Heart left ventricle (tissue), 16 donors: ENCODE data around the gene MIB2. TPM values are rescaled to one million over a fixed set of nuclear protein-coding genes. Genes with fewer than 3 reads are reported as not detected.

Experiments used
- ATAC-seq, 4 donors: fragments of 200-7000 bp; cut with Tn5 transposase; one replicate each; pipeline ENCODE4 v1.9.1; 2020 to 2022; ENCODE audit warnings: moderate library complexity in 4 of 4, mild to moderate bottlenecking in 3 of 4, moderate number of reproducible peaks in 1 of 4
- DNase-seq, 5 donors: peaks; one replicate each; pipeline ENCODE4 v3.0.0-alpha.2; 2020
- H3K27ac ChIP-seq, 12 donors: fragments of 200-600 bp; sonication (generic) in 4 of 12; one replicate each; pipeline versions ENCODE4 v1.5.0 to v1.8.0; 2016 to 2022; ENCODE audit warnings: mild to moderate bottlenecking in 2 of 12
- H3K27me3 ChIP-seq, 9 donors: fragments of 200-600 bp; sonication (generic) in 2 of 9; one replicate each; pipeline versions ENCODE4 v1.5.1 to v1.8.0; 2016 to 2022; ENCODE audit warnings: mild to moderate bottlenecking in 3 of 9
- H3K36me3 ChIP-seq, 9 donors: fragments of 200-600 bp; sonication (generic) in 2 of 9; one replicate each; pipeline versions ENCODE4 v1.5.0 to v1.8.0; 2018 to 2022; ENCODE audit warnings: mild to moderate bottlenecking in 2 of 9
- H3K4me1 ChIP-seq, 12 donors: fragments of 200-600 bp; sonication (generic) in 4 of 12; one replicate each; pipeline versions ENCODE4 v1.5.0 to v1.8.0; 2016 to 2022; ENCODE audit warnings: mild to moderate bottlenecking in 3 of 12
- H3K4me3 ChIP-seq, 12 donors: fragments of 200-600 bp; sonication (generic) in 4 of 12; one replicate each; pipeline versions ENCODE4 v1.5.0 to v1.8.0; 2017 to 2022; ENCODE audit warnings: mild to moderate bottlenecking in 9 of 12, moderate library complexity in 4 of 12
- H3K9me3 ChIP-seq, 12 donors: fragments of 200-600 bp; sonication (generic) in 4 of 12; one replicate each; pipeline versions ENCODE4 v1.5.0 to v1.8.0; 2016 to 2022; ENCODE audit warnings: mild to moderate bottlenecking in 1 of 12
- CTCF ChIP-seq, 12 donors: fragments of 200-600 bp; sonication (generic) in 4 of 12; IDR thresholded peaks; one replicate each; pipeline versions ENCODE4 v1.5.0 to v1.8.0; 2018 to 2022; ENCODE audit warnings: antibody characterized with exemption in 12 of 12, mild to moderate bottlenecking in 5 of 12
- POLR2A ChIP-seq, 2 donors: fragments of 450-650 bp; IDR thresholded peaks; one replicate each; pipeline ENCODE4 v1.6.1; 2017; ENCODE audit warnings: antibody characterized with exemption in 2 of 2, mild to moderate bottlenecking in 2 of 2, moderate library complexity in 2 of 2
- WGBS, 4 donors: extraction: QIAGEN DNeasy Blood & Tissue Kit in 2 of 4; methylation state at CpG; one replicate each; pipeline versions ENCODE4 v1.1.5 to v1.1.7; 2013 to 2018; 5-methylcytosine and 5-hydroxymethylcytosine counted together
- intact Hi-C, 10 donors: fragments of 100-400 bp; cut with DNase I; formaldehyde crosslinking; loops; one replicate each; pipeline versions ENCODE4 v1.11.1 to v1.14.2; 2022
- polyA plus RNA-seq, 2 donors: library from polyadenylated mRNA; stranded (reverse); fragments of 200-250 nt; gene quantifications; one replicate each; pipeline ENCODE4 v1.2.3, GENCODE V29; 2013
- total RNA-seq, 9 donors: library from RNA; depleted of rRNA in 2 of 9; stranded (reverse); fragments of >200 nt in 2 of 9; fragmentation: NEBNext Ultra II Directional in 3 of 9; extraction: Animal tissue kit (Norgen Biotek cat#: 25700) in 3 of 9; gene quantifications; one replicate each; pipeline versions ENCODE4 v1.1.0 to v1.2.4, GENCODE V29; 2016 to 2023
- donor health status: ischemic (EF 13 %, LVEDD 7.1; RV severe dilation, severe dysfunction).
- donor health status: healthy with polysubstance abuse.
- donor health status: DM: no; HTN: yes; CAD: no.
- donor health status: DM: no; HTN: no; CAD: no.
- donor health status: ischemic (EF 25% LVEDD 6.9; RV normal size, moderate dysfunction).
- donor health status: ischemic (EF 25% LVEDD 5.7; RV mildly dilated, moderate dysfunction).
- donor health status: healthy.
- donor health status: DM: yes; HTN: yes; CAD: no.
- donor health status: ischemic (EF 35%, LVEDD 5.7; RV mildly dilated, moderate dysfunction).
- donor health status: nonischemic (EF 11% LVEDD 7.7; RV severe dilation, severe dysfunction).
- donor health status: DM: yes; HTN: yes; CAD: no.
- donor health status: PGD.
- donor health status: ischemic (EF 29% LVEDD 5.4; RV normal size, mild dysfunction).
- donor health status: nonischemic (EF 23%, LVEDD 6.1; RV moderate dilation, normal function).

Gene MIB2
- total and polyA plus RNA-seq, 11 donors, result 40.7 to 121 (median 76.3) TPM

GRCh38 chr1:1677718-1678580 is 62.6 kb downstream of the MIB2 start:
- peak in 4 of 5 donors; percentile 25 to 59 (median 53) for DNase-seq
- TF ChIP-seq CTCF (IDR thresholded peaks at IDR 0.05) (no peak), POLR2A (IDR thresholded peaks at IDR 0.05) (no peak)
- ATAC-seq, result peak in 3 of 4 donors; percentile 20 to 79 (median 30)
- H3K27ac ChIP-seq, result peak overlapping the region in 10 of 12 donors; percentile 40 to 79 (median 57)
- intact Hi-C loops, result no loop called here
- H3K27me3 ChIP-seq, result no peaks in the 10 kb centered on the region
- peaks cover 0 to 18% (median 7%) of the 10 kb centered on the region in 9 donors for H3K36me3 ChIP-seq
- H3K4me3 ChIP-seq, result peak overlapping the region in 2 of 12 donors; percentile 5 to 26
- H3K9me3 ChIP-seq, result no peaks in the 10 kb centered on the region
- 57 to 69% (median 59%) methylated on average over 36 to 39 of the region's 39 CpGs for WGBS, 4 donors
- H3K4me1 ChIP-seq, result peaks cover 0 to 31% (median 13%) of the 10 kb centered on the region in 12 donors

GRCh38 chr1:1678581-1679380 is 63.5 kb downstream of the MIB2 start:
- WGBS, 4 donors, result 65 to 73% (median 67%) methylated on average over 23 to 24 of the region's 24 CpGs
- TF ChIP-seq CTCF (IDR thresholded peaks at IDR 0.05) (peak in 8 of 12 donors; percentile 7 to 42 (median 31)), POLR2A (IDR thresholded peaks at IDR 0.05) (no peak)
- DNase-seq (peak in 2 of 5 donors; percentile 25 to 29), ATAC-seq (peak; percentile 13 to 61 (median 38))
- H3K9me3 ChIP-seq, result no peaks in the 10 kb centered on the region
- H3K4me3 ChIP-seq, result peak overlapping the region in 1 of 12 donors; percentile 26
- H3K27ac ChIP-seq, result peak overlapping the region in 10 of 12 donors; percentile 40 to 79 (median 57)
- intact Hi-C loops, result no loop called here
- H3K4me1 ChIP-seq, result peaks cover 0 to 31% (median 13%) of the 10 kb centered on the region in 12 donors
- peaks cover 0 to 20% (median 0%) of the 10 kb centered on the region in 9 donors for H3K36me3 ChIP-seq
- H3K27me3 ChIP-seq, result no peaks in the 10 kb centered on the region

Other genes with a start within 250 kb of the MIB2 start
- gene AURKAIP1, start 240.3 kb upstream of the MIB2 start, total RNA-seq, result 100 to 1,000 TPM; 157 to 273 (median 188) TPM
- 100 to 1,000 TPM; 268 to 465 TPM for gene AURKAIP1, start 240.3 kb upstream of the MIB2 start, polyA plus RNA-seq
- gene CCNL2, start 216.2 kb upstream of the MIB2 start, total RNA-seq, result 10 to 100 TPM; 35.4 to 66.5 (median 50.7) TPM
- 10 to 100 TPM; 42.3 to 87.8 TPM for gene CCNL2, start 216.2 kb upstream of the MIB2 start, polyA plus RNA-seq
- gene MRPL20, start 208.2 kb upstream of the MIB2 start, total RNA-seq, result 100 to 1,000 TPM; 112 to 208 (median 128) TPM
- 100 to 1,000 TPM; 147 to 238 TPM for gene MRPL20, start 208.2 kb upstream of the MIB2 start, polyA plus RNA-seq
- gene ANKRD65, start 194.2 kb upstream of the MIB2 start, total RNA-seq, result 1 to 10 TPM in 8 of 9 donors, under 1 TPM in 1; 0.58 to 4.0 (median 1.3) TPM
- 1 to 10 TPM in 1 of 2 donors, under 1 TPM in 1; 0.86 to 1.5 TPM for gene ANKRD65, start 194.2 kb upstream of the MIB2 start, polyA plus RNA-seq
- 10 to 100 TPM; 11.0 to 49.5 (median 18.8) TPM for gene VWA1, start 179.8 kb upstream of the MIB2 start, total RNA-seq
- gene VWA1, start 179.8 kb upstream of the MIB2 start, polyA plus RNA-seq, result 10 to 100 TPM in 1 of 2 donors, 1 to 10 TPM in 1; 7.0 to 13.2 TPM
- 1 to 10 TPM in 3 of 9 donors, under 1 TPM in 4, not detected in 2; 0.12 to 3.4 (median 0.60) TPM for gene ATAD3C, start 165.8 kb upstream of the MIB2 start, total RNA-seq
- gene ATAD3C, start 165.8 kb upstream of the MIB2 start, polyA plus RNA-seq, result under 1 TPM; 0.49 to 0.53 TPM
- 10 to 100 TPM in 2 of 9 donors, 1 to 10 TPM in 7; 2.2 to 12.1 (median 5.8) TPM for gene ATAD3B, start 143.7 kb upstream of the MIB2 start, total RNA-seq
- gene ATAD3B, start 143.7 kb upstream of the MIB2 start, polyA plus RNA-seq, result 10 to 100 TPM; 11.0 to 15.6 TPM
- 10 to 100 TPM; 11.3 to 25.3 (median 18.1) TPM for gene ATAD3A, start 103.3 kb upstream of the MIB2 start, total RNA-seq
- gene ATAD3A, start 103.3 kb upstream of the MIB2 start, polyA plus RNA-seq, result 10 to 100 TPM; 21.5 to 49.5 TPM
- 1 to 10 TPM in 8 of 9 donors, not detected in 1; 2.6 to 5.6 (median 4.2) TPM for gene TMEM240, start 74.9 kb upstream of the MIB2 start, total RNA-seq
- 10 to 100 TPM in 1 of 2 donors, 1 to 10 TPM in 1; 1.5 to 12.4 TPM for gene TMEM240, start 74.9 kb upstream of the MIB2 start, polyA plus RNA-seq
- gene SSU72, start 40.6 kb upstream of the MIB2 start, total RNA-seq, result 100 to 1,000 TPM in 5 of 9 donors, 10 to 100 TPM in 4; 76.3 to 160 (median 106) TPM
- 100 to 1,000 TPM; 113 to 138 TPM for gene SSU72, start 40.6 kb upstream of the MIB2 start, polyA plus RNA-seq
- 1 to 10 TPM; 1.9 to 6.7 (median 3.6) TPM for gene FNDC10, start 15.4 kb upstream of the MIB2 start, total RNA-seq
- 1 to 10 TPM; 1.1 to 4.6 TPM for gene FNDC10, start 15.4 kb upstream of the MIB2 start, polyA plus RNA-seq
- gene MMP23B, start 16.7 kb downstream of the MIB2 start, total RNA-seq, result 100 to 1,000 TPM in 1 of 9 donors, 10 to 100 TPM in 8; 35.4 to 128 (median 59.0) TPM
- gene MMP23B, start 16.7 kb downstream of the MIB2 start, polyA plus RNA-seq, result 10 to 100 TPM; 10.4 to 85.9 TPM
- 10 to 100 TPM; 20.4 to 30.9 (median 24.5) TPM for gene CDK11B, start 43.5 kb downstream of the MIB2 start, total RNA-seq
- gene CDK11B, start 43.5 kb downstream of the MIB2 start, polyA plus RNA-seq, result 10 to 100 TPM; 34.9 to 39.4 TPM
- gene SLC35E2B, start 77.3 kb downstream of the MIB2 start, total RNA-seq, result 10 to 100 TPM; 15.1 to 29.2 (median 21.2) TPM
- gene SLC35E2B, start 77.3 kb downstream of the MIB2 start, polyA plus RNA-seq, result 10 to 100 TPM; 12.2 to 14.4 TPM
- gene CDK11A, start 108.9 kb downstream of the MIB2 start, total RNA-seq, result 10 to 100 TPM in 7 of 9 donors, 1 to 10 TPM in 2; 4.2 to 25.5 (median 16.7) TPM
- gene CDK11A, start 108.9 kb downstream of the MIB2 start, polyA plus RNA-seq, result 10 to 100 TPM; 10.8 to 30.1 TPM
- 10 to 100 TPM; 17.7 to 45.2 (median 23.3) TPM for gene NADK, start 163.0 kb downstream of the MIB2 start, total RNA-seq
- 10 to 100 TPM; 20.4 to 26.4 TPM for gene NADK, start 163.0 kb downstream of the MIB2 start, polyA plus RNA-seq